HepG2 (cell line): ENCODE data around the gene MPPE1. TPM values are rescaled to one million over a fixed set of nuclear protein-coding genes. Genes with fewer than 3 reads are reported as not detected.
A peak's percentile ranks its signal among the peaks of the same experiment; 100 is the strongest.

ENCODE experiments used
- CEBPB ChIP-seq: IDR thresholded peaks from 2 replicates; pipeline ENCODE4 v1.6.1; 2011; ENCODE audit warnings: low read depth, low read length, improper control_type of control experiment, borderline replicate concordance
- FOXA1 ChIP-seq, 2 experiments: fragments of 450-650 bp in 1 of 2; sonication (generic) in 1 of 2; formaldehyde crosslinking in 1 of 2; IDR thresholded peaks; 2 replicates each; pipeline versions ENCODE4 v1.4.0 to v1.6.1; 2016 to 2020; ENCODE audit warnings: missing genetic modification reagents in 1 of 2
- GZF1 ChIP-seq: sonication (generic); formaldehyde crosslinking; IDR thresholded peaks from 2 replicates; pipeline ENCODE4 v1.5.1; 2020; ENCODE audit warnings: mild to moderate bottlenecking, missing genetic modification reagents
- REL ChIP-seq: sonication (generic); formaldehyde crosslinking; conservative IDR thresholded peaks from 2 replicates; pipeline ENCODE4 v1.8.0; 2022; ENCODE audit warnings: mild to moderate bottlenecking, missing genetic modification reagents, moderate library complexity
- SCMH1 ChIP-seq: sonication (generic); formaldehyde crosslinking; IDR thresholded peaks from 2 replicates; pipeline ENCODE4 v1.9.0; 2021; ENCODE audit warnings: missing genetic modification reagents, mild to moderate bottlenecking, borderline replicate concordance
- SMAD9 ChIP-seq: sonication (generic); formaldehyde crosslinking; IDR thresholded peaks from 2 replicates; pipeline ENCODE4 v1.5.1; 2020; ENCODE audit warnings: mild to moderate bottlenecking, missing genetic modification reagents
- TBL1XR1 ChIP-seq: fragments of 150-350 bp; IDR thresholded peaks from 2 replicates; pipeline ENCODE4 v1.6.1; 2014; ENCODE audit warnings: borderline replicate concordance, low read length; ENCODE audit not compliant: partially characterized antibody
- ZNF124 ChIP-seq: sonication (generic); formaldehyde crosslinking; IDR thresholded peaks from 2 replicates; pipeline ENCODE4 v1.4.0; 2020; ENCODE audit warnings: missing genetic modification reagents
- ZNF180 ChIP-seq: sonication (generic); formaldehyde crosslinking; IDR thresholded peaks from 2 replicates; pipeline ENCODE4 v1.4.0; 2020; ENCODE audit warnings: low read depth, missing genetic modification reagents, borderline replicate concordance
- ZNF224 ChIP-seq: sonication (generic); formaldehyde crosslinking; IDR thresholded peaks from 2 replicates; pipeline ENCODE4 v1.5.0; 2020; ENCODE audit warnings: mild to moderate bottlenecking, missing genetic modification reagents
- ZNF33B ChIP-seq: sonication (generic); formaldehyde crosslinking; IDR thresholded peaks from 2 replicates; pipeline ENCODE4 v1.5.1; 2020; ENCODE audit warnings: mild to moderate bottlenecking, missing genetic modification reagents
- ZNF546 ChIP-seq: sonication (generic); formaldehyde crosslinking; conservative IDR thresholded peaks from 2 replicates; pipeline ENCODE4 v1.8.1; 2023; ENCODE audit warnings: mild to moderate bottlenecking, missing genetic modification reagents
- ZNF674 ChIP-seq: sonication (generic); formaldehyde crosslinking; IDR thresholded peaks from 2 replicates; pipeline ENCODE4 v1.5.0; 2020; ENCODE audit warnings: low read depth, mild to moderate bottlenecking, missing genetic modification reagents
- polyA plus RNA-seq, 8 experiments: library from polyadenylated mRNA; depleted of rRNA in 3 of 8; stranded (reverse) in 7 of 8; unstranded in 1 of 8; fragments of >200 nt; fragmentation: Illumina TruSeq in 4 of 8; extraction: Trizol in 4 of 8; gene quantifications; 2 replicates each; pipeline versions ENCODE4 v1.2.1 to v1.2.3, GENCODE V29; 2011 to 2016; ENCODE audit warnings: low read depth in 4 of 8, missing spikeins in 1 of 8, mixed read lengths in 1 of 8; ENCODE audit not compliant: insufficient read depth in 1 of 8
- total RNA-seq, 5 experiments: library from RNA; depleted of rRNA; stranded (reverse); fragments of >200 nt; fragmentation: Illumina TruSeq; extraction: Trizol; gene quantifications; 2 replicates each; pipeline ENCODE4 v1.2.3, GENCODE V29; 2016; ENCODE audit warnings: low read depth in 1 of 5
- TF ChIP-seq, protein P1 (sequence below): sonication (generic); formaldehyde crosslinking; IDR thresholded peaks from 2 replicates; pipeline ENCODE4 v1.5.0; 2020; ENCODE audit warnings: mild to moderate bottlenecking, missing genetic modification reagents
- TF ChIP-seq, protein P2 (sequence below): sonication (generic); formaldehyde crosslinking; IDR thresholded peaks from 2 replicates; pipeline ENCODE4 v1.5.0; 2020; ENCODE audit warnings: missing genetic modification reagents, mild to moderate bottlenecking, borderline replicate concordance
- TF ChIP-seq, protein P3 (sequence below): sonication (generic); formaldehyde crosslinking; IDR thresholded peaks from 2 replicates; pipeline ENCODE4 v1.4.0; 2020; ENCODE audit warnings: missing genetic modification reagents

MPPE1 gene
- total and polyA plus RNA-seq, 2 of the 13 experiments (the other 11 are each of a cell fraction or from before 2014, with no cell fraction given), result 9.6 to 11.9 TPM

DNA sequence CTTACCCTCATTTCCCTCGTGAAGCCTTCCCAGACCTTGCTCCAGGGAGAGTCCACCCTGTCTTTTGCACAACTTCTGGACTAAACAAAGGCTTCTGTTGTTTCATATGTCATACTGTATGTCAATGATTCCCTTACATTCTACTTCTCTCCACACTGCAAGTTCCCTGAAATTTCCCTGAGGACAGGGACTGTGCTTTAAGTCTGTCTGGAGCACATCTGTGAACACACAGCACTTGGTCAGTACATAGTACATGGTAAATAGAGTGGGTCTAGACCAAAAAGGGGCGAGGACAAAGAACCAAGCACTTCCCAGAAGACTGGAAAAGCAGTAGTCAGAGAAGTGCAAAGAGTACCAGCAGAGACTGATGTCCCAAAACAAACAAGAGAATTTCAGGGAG is 49.5 kb upstream of the MPPE1 start (continued):
- TF ChIP-seq, protein P1, sequence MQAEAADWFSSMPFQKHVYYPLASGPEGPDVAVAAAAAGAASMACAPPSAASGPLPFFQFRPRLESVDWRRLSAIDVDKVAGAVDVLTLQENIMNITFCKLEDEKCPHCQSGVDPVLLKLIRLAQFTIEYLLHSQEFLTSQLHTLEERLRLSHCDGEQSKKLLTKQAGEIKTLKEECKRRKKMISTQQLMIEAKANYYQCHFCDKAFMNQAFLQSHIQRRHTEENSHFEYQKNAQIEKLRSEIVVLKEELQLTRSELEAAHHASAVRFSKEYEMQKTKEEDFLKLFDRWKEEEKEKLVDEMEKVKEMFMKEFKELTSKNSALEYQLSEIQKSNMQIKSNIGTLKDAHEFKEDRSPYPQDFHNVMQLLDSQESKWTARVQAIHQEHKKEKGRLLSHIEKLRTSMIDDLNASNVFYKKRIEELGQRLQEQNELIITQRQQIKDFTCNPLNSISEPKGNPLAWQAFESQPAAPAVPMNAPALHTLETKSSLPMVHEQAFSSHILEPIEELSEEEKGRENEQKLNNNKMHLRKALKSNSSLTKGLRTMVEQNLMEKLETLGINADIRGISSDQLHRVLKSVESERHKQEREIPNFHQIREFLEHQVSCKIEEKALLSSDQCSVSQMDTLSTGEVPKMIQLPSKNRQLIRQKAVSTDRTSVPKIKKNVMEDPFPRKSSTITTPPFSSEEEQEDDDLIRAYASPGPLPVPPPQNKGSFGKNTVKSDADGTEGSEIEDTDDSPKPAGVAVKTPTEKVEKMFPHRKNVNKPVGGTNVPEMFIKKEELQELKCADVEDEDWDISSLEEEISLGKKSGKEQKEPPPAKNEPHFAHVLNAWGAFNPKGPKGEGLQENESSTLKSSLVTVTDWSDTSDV (CRISPR knock-in tag), result no peak
- TF ChIP-seq SMAD9 (no peak), ZNF180 (no peak), REL (no peak), CEBPB (peak; percentile 67; the same call in 1 of the 2 replicates), GZF1 (CRISPR knock-in tag) (peak; percentile 72; the same call in 1 of the 2 replicates), ZNF674 (CRISPR knock-in tag) (no peak), ZNF224 (CRISPR knock-in tag) (no peak), TBL1XR1 (no peak), FOXA1 (IDR thresholded peaks at IDR 0.05) (no peak), FOXA1 (CRISPR knock-in tag; IDR thresholded peaks at IDR 0.05) (peak; percentile 33), ZNF33B (CRISPR knock-in tag) (no peak), SCMH1 (no peak), ZNF546 (no peak), ZNF124 (CRISPR knock-in tag) (no peak)
- TF ChIP-seq, protein P2, sequence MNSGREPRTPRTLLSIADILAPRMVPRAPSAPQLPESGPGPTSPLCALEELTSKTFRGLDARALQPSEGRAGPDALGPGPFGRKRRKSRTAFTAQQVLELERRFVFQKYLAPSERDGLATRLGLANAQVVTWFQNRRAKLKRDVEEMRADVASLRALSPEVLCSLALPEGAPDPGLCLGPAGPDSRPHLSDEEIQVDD (CRISPR knock-in tag), result no peak
- TF ChIP-seq, protein P3, sequence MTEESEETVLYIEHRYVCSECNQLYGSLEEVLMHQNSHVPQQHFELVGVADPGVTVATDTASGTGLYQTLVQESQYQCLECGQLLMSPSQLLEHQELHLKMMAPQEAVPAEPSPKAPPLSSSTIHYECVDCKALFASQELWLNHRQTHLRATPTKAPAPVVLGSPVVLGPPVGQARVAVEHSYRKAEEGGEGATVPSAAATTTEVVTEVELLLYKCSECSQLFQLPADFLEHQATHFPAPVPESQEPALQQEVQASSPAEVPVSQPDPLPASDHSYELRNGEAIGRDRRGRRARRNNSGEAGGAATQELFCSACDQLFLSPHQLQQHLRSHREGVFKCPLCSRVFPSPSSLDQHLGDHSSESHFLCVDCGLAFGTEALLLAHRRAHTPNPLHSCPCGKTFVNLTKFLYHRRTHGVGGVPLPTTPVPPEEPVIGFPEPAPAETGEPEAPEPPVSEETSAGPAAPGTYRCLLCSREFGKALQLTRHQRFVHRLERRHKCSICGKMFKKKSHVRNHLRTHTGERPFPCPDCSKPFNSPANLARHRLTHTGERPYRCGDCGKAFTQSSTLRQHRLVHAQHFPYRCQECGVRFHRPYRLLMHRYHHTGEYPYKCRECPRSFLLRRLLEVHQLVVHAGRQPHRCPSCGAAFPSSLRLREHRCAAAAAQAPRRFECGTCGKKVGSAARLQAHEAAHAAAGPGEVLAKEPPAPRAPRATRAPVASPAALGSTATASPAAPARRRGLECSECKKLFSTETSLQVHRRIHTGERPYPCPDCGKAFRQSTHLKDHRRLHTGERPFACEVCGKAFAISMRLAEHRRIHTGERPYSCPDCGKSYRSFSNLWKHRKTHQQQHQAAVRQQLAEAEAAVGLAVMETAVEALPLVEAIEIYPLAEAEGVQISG, result no peak
